GM19240 (cell line): Measurements from ENCODE around the gene SCYL3.
"Not testable (repeated sequence)": the region's sequence is repeated elsewhere in the genome, so short reads cannot be mapped to it uniquely, and the experiment has no call there.

Experiments used
- DNase-seq: peaks from one replicate; pipeline ENCODE4 v3.0.0; 2011; ENCODE audit warnings: low spot score; ENCODE audit not compliant: insufficient read length

Gene SCYL3

GRCh38 chr1:169871988-169872387 lies 21.7 kb downstream of the SCYL3 start:
- not testable (repeated sequence) for DNase-seq

- DNase-seq = no peak
These were observed 24.3 kb downstream of the SCYL3 start for GRCh38 chr1:169869426-169869825.

GRCh38 chr1:169868978-169869377 lies 24.7 kb downstream of the SCYL3 start:
- DNase-seq = no peak

- DNase-seq = no peak
These were observed 26.6 kb downstream of the SCYL3 start for GRCh38 chr1:169867012-169867675.

- no peak for DNase-seq
These were observed 27.1 kb downstream of the SCYL3 start for GRCh38 chr1:169866577-169866976.

- DNase-seq = not testable (repeated sequence)
These were observed 29.2 kb downstream of the SCYL3 start for GRCh38 chr1:169864531-169864930.

GRCh38 chr1:169860750-169861149 lies 32.9 kb downstream of the SCYL3 start:
- no peak for DNase-seq

- no peak for DNase-seq
These were observed 33.5 kb downstream of the SCYL3 start for GRCh38 chr1:169860187-169860586.

- DNase-seq = no peak
These were observed 34.7 kb downstream of the SCYL3 start for GRCh38 chr1:169859001-169859400.

- no peak for DNase-seq
These were observed 35.2 kb downstream of the SCYL3 start for GRCh38 chr1:169858467-169858866.

GRCh38 chr1:169853341-169853740 lies 40.4 kb downstream of the SCYL3 start:
- DNase-seq = no peak

- no peak for DNase-seq
These were observed 44.2 kb downstream of the SCYL3 start for GRCh38 chr1:169849346-169850022.

GRCh38 chr1:169848456-169848855 lies 45.2 kb downstream of the SCYL3 start:
- no peak for DNase-seq

GRCh38 chr1:169844941-169845608 lies 48.6 kb downstream of the SCYL3 start:
- DNase-seq = no peak

GRCh38 chr1:169838942-169839341 lies 54.8 kb downstream of the SCYL3 start:
- DNase-seq = no peak

- no peak for DNase-seq
These were observed 57.5 kb downstream of the SCYL3 start for GRCh38 chr1:169836198-169836597.

- no peak for DNase-seq
These were observed 58.0 kb downstream of the SCYL3 start for GRCh38 chr1:169835647-169836046.

- DNase-seq = no peak
These were observed 58.8 kb downstream of the SCYL3 start for GRCh38 chr1:169834869-169835268.

- DNase-seq = no peak
These were observed 60.4 kb downstream of the SCYL3 start for GRCh38 chr1:169833179-169833901.

- no peak for DNase-seq
These were observed 64.0 kb downstream of the SCYL3 start for GRCh38 chr1:169829671-169830070.

- no peak for DNase-seq
These were observed 69.5 kb downstream of the SCYL3 start for GRCh38 chr1:169824153-169824552.

GRCh38 chr1:169821500-169821899 lies 72.2 kb downstream of the SCYL3 start:
- no peak for DNase-seq
